NCI-H1092 (cell line): Measurements from ENCODE around the gene MTUS2.

Experiments
- DNase-seq: peaks from one replicate; lab custom pipeline; 2025; lab: John Stamatoyannopoulos, UW

The MTUS2 gene

GRCh38 chr13:29402166-29402636, 582.1 kb downstream of the MTUS2 start:
- DNase-seq, result no peak

- no peak for DNase-seq
These were observed 585.3 kb downstream of the MTUS2 start for GRCh38 chr13:29405401-29405800.

DNA sequence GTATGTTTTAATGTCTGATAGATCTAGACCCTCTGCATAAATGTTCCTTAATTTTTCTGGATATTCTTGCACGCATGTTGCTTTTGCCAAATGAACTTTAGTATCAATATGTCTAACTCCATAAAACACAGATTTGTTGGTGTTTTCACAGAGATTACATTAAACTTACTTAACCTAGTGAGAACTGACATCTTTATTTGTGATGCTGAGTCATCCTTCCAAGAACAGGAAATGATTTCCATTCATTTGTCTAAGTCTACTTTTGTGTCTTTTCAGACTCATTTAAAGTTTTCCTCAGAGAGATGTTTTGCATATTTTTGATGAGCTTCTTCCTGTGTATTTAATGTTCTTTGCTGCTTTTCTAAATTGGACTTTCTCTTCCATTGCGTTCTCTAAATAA, 591.3 kb downstream of the MTUS2 start:
- DNase-seq, result no peak

DNA sequence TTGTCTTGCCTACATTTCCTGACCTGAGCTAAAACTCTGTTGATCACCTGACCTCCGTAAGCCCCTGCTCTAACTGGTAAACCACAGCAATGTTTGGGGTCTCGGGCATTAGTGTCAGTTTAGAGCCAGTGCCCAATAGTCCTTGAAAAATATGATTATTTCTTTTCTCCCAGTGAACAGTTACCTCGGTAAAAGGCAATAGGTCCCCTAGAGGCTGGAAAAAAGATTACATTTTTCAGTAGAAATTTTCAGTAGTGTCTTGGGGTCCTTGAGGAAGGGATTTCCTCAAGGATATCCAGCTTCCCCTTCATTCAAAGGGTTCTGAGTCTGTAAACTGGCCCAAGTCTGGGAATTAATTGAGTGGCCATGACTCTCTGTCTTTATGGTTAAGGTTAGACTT, 597.9 kb downstream of the MTUS2 start:
- no peak for DNase-seq

DNA sequence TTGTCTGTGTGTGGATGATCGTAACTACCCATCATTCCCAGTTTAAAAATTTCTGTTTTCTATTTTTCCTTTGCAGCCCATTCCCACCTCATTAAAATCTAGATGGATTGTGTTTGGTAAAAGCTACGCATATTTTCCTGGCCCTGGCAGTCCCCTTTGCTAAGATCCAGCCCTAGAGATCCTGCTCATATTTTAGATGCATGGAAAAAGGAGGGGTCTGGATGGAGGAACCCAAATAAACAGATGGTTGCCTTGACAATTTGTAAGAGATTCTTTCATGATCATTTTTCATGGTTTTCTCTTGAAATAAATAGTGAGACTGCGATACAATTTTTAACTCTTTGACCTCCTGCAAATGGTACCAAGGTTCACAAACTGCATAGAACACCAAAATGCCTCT, 601.0 kb downstream of the MTUS2 start:
- no peak for DNase-seq

DNA sequence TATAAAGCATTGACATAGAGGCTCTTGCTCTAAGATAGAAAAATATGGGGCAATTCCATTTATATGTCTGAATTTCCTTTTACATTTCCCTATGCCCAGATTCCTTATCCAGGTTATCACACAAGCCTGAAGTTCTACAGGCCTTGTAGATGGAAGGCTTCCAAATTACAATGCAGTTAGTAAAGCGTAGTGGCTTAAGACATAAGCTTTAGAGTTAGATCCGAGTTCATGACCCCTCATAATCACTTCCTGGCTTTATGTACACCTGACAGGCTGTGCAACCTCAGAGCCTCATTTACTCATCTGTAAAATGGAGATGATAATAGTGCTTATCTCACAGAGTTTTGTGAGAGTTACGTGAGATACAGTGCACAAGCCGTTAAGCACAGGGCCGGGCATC, 601.9 kb downstream of the MTUS2 start:
- DNase-seq, result no peak

GRCh38 chr13:29423050-29423449, 602.9 kb downstream of the MTUS2 start:
- no peak for DNase-seq

GRCh38 chr13:29427937-29428309, 607.8 kb downstream of the MTUS2 start:
- no peak for DNase-seq

- no peak for DNase-seq
These were observed 608.4 kb downstream of the MTUS2 start for GRCh38 chr13:29428310-29429181.

GRCh38 chr13:29429286-29429900, 609.3 kb downstream of the MTUS2 start:
- no peak for DNase-seq

DNA sequence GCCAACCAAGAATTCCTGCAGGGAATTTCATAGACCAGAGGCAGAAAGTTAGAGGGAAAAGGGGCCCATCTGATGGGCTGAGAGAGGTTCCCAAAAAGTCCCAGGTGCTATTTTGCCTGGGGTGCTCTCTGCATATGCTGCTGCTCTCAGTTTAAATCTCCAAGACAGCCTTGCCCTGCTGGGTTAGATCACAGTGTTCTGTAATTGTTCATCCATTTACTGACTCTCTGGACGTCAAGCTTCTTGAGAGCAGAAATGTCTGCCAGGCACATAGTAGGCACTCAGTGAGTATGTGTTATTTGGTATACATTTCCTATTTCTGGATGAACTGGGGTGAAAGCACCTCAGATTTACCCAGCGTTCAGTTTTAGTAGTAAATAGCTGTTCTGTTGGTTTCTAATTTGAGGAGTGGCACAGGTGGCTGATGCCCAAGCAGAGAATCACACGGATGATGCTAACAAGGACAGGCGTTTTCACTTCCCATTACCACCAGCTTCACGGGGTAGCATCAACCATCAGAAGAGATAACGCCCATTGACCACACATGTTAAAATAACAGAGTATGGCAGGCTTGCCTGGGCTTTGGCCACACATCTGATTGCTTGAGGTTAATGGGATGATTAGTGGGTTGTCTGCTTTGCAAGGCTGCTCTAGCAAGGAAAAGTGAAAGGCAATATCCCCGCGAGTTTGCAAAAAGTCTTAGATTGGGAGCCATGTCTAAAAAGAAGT, 614.2 kb downstream of the MTUS2 start:
- DNase-seq, result no peak

DNA sequence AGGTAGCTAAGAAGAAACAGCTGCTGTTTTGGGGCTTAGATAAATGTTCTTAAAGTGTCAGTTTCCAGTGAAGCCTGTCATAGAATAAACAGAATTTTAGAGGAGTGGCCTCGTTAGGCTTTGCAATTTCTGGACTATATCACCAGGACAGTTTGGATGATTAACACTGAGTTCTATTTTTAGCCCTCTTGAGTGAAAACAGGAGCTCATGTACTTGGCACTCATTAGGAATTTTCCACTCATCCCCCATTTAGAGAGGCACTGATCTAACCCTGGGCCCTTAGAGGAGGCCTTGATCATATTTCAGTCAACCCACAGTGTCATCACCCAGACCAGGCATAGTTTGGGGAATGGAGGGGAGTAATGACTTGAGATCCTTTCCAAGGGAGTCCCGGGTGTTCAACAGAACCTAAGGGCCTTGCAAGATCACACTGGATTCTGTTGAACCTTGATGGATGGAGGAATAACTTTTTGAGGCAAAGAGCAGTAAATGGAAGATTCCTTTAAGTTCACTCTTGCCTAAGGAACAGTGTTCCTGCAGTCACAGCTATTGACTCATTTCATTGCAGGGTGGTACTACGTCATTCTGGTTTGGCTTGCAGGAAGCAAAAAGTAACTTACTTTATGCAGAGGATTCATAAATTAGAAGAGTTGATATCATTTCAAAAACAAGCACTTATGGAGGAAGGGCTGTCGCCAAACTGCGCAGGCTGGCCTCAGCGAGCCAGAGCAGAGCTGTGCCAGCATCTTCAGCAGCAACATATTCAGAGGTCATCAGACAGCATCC, 615.2 kb downstream of the MTUS2 start:
- DNase-seq, result no peak

GRCh38 chr13:29436291-29436690, 616.2 kb downstream of the MTUS2 start:
- DNase-seq, result no peak

DNA sequence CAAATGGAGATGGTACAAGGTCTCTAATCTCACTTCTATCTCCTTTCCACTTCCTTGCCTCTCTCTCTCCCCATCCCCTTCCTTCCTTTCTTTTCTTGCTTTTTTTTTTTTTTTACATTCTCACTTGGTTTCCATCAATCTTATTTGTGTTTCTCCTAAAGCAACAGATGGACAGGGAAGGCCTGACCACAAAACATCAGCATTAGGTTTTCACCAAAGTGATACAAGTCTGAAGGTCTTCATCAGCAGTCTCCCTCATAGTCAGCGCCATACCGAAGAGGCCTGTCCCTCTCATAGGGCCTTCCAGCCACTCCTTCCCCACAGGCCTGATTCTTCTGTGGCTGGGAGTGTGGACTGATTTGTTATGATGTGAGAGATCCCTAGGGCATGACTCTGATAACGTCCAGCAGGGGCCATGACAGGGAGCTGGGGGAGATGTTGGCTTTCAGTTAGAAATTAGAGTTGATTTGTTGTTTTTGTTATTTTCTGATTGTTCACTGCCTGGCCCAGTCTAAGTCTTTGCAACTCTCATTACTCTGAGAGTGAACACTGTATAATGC, 616.7 kb downstream of the MTUS2 start:
- DNase-seq, result no peak

GRCh38 chr13:29438769-29439168, 618.6 kb downstream of the MTUS2 start:
- no peak for DNase-seq

DNA sequence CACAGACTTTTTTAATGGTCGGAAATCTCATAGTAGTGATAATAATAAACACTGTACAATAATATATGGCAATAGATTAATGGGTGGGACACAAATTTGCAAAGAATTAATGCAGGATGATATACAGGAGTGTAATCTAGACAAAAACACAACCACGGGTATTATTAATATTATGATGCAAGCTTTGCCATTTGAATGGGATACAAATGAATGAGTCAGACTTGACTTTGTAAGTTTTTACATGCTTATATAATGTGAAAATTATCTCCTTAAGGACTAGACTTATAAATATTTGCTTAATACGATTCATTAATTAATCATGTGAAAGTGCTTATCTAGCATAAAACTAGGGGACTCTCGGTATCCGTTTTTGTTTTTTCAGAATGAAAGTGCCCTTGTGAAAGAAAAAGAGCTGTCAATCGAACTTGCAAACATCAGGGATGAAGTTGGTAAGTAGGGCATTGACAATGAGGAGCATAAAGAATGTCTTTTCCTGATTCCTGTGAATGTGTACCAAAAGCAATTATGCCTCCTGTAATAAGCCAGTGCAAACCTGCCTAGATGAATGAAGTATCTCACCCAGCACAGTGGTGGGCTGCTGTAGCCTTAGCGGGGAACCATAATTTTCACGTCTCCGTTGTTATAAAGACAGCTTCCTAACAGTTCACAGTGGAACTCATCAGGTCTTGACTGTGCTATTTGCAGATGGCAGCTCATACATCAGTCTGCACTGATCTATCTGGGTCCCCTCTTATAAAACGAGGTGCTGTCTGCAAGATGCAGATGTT, 619.7 kb downstream of the MTUS2 start:
- DNase-seq, result no peak

DNA sequence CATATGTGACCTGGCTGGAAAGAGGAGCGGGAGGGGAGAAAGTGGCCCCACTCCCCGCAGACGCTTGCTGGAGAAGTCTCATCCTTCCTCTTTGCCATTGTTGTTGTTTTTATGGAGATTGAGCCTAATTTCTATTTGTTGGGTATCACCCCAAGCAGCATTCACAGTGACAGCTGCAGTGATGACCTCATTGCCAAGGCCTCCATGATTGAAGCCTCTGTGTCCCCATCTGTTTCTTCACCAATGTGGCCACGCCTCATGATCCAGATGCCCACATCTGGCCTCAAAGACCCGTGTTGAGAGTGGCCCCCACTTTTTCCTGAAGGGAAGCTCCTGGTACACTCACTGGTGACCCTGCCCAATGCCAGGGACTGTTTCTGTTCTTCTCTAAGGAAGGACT, 621.2 kb downstream of the MTUS2 start:
- no peak for DNase-seq

DNA sequence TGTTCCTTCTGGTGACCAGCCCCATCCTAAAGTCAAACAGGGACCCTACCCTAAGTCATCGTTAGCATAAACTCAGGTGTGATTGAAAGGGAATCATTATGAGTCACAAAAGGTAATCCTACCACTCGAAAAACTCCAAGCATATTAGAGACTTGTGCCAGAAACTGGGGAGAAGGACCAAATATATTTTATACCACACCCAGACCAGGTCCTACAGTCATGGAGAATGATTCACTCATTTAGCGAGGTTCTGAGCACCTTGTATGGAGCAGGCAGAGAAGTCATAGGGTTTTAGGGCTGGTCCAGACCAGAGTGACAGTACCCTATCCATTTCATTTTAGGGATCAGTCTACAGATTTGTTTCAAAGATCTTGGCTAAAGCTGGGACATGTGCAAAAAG, 625.9 kb downstream of the MTUS2 start:
- DNase-seq, result no peak

DNA sequence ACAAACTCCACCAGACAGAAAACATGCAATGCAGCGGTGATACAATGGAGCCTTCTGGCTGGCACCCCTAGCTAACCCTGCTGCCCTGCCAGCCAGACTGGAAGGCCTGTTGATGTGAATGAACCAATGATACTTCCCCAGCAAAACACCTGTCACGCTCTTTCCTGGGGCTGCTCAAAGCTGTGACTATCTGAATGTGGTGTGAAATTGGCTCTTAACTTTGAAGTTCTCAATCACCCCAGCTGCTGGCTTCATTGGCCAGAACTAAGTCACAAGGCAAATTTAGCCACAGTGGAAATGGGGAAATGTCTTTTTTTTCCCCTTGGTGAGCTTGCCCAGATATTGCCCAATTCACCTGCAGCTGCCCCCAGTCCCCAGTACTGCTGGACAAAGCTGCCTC, 628.0 kb downstream of the MTUS2 start:
- DNase-seq, result no peak

DNA sequence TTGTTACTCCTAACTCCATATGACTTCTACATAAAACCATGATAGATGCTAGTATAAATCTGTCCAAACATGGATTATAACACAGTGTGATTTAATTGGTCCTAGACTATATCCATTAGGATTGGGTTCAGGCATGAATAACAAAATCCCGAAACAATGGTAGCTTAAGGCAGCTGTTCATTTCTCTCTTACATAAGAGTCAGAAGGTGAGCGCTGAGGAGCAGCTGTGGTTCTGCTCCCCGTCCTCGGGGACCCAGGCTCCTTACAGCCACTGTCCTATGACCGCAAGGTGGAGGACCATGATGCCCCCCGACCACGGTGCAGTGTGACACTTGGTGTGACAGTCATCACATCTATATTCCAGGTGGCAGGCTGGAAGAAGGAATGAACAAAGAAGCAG, 629.6 kb downstream of the MTUS2 start:
- no peak for DNase-seq

GRCh38 chr13:29451976-29452375, 631.8 kb downstream of the MTUS2 start:
- DNase-seq, result no peak
